ENCODE measurements around the gene HOXB9.

HOXB9 gene

GRCh38 chr17:48642843-48643696 lies 16.9 kb upstream of the HOXB9 start:
- TF ChIP-seq, protein P1, sequence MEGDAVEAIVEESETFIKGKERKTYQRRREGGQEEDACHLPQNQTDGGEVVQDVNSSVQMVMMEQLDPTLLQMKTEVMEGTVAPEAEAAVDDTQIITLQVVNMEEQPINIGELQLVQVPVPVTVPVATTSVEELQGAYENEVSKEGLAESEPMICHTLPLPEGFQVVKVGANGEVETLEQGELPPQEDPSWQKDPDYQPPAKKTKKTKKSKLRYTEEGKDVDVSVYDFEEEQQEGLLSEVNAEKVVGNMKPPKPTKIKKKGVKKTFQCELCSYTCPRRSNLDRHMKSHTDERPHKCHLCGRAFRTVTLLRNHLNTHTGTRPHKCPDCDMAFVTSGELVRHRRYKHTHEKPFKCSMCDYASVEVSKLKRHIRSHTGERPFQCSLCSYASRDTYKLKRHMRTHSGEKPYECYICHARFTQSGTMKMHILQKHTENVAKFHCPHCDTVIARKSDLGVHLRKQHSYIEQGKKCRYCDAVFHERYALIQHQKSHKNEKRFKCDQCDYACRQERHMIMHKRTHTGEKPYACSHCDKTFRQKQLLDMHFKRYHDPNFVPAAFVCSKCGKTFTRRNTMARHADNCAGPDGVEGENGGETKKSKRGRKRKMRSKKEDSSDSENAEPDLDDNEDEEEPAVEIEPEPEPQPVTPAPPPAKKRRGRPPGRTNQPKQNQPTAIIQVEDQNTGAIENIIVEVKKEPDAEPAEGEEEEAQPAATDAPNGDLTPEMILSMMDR (IDR thresholded peaks at IDR 0.05): no peak

- TF ChIP-seq, protein P1 (IDR thresholded peaks at IDR 0.05): no peak
Observed at GRCh38 chr17:48642059-48642842, 16.1 kb upstream of the HOXB9 start.

GRCh38 chr17:48641541-48642058 lies 15.4 kb upstream of the HOXB9 start:
- TF ChIP-seq, protein P1 (IDR thresholded peaks at IDR 0.05): no peak

- TF ChIP-seq, protein P1 (IDR thresholded peaks at IDR 0.05): no peak
Observed at GRCh38 chr17:48640858-48641180, 14.7 kb upstream of the HOXB9 start.

DNA sequence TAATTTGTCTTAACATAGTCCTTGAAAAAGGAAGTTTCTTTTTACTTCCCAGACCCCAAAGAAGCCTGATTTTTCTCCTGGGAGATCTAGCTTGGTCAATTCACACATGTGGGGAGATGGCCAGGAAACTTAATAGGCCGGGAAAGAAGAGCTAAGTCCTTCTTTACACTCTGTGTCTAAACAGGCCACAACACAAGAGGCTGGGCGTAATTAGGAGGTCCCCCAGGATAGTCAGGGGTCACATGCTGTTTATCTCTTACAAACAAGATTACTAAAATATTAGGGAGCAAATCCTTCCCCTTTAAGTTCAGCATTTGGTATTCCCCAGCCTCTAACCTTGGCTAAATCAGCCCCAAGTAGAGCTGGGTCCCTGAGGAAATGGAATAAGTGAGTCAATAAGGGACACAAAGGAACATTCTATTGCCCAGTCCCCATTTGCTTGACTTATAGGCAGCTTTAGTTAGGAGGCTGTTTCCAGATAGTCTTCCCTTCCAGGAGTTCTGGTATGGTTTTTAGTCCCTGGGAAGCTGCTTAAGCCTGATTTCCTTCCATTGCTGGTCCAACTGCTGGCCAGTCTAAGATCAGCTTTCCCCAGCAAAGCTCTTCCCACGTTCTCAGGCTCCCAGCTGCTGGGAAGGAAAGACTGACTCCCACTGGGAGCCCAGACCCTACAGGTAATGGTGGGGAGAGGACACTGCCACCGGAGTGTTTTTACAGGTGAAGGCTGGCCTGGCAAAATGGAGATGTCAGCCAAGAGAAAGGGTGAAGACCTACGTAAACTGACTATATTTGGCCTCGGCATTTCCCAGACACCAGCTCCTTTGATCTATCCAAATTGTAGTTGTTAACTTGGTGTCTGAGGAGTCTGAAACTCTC lies 14.1 kb upstream of the HOXB9 start:
- TF ChIP-seq, protein P1 (IDR thresholded peaks at IDR 0.05): no peak

GRCh38 chr17:48639136-48639535 lies 13.0 kb upstream of the HOXB9 start:
- TF ChIP-seq, protein P1 (IDR thresholded peaks at IDR 0.05): no peak
